SK-N-MC (cell line): ENCODE results near the gene DHX57.

ENCODE experiments used
- EZH2 ChIP-seq: fragments of 200-600 bp; sonication (generic); IDR thresholded peaks from one replicate; pipeline ENCODE4 v1.6.1; 2017; ENCODE audit warnings: antibody characterized with exemption
- FOXP2 ChIP-seq: optimal IDR thresholded peaks from 2 replicates; pipeline ENCODE3; 2011; ENCODE audit warnings: mild to moderate bottlenecking, moderate library complexity; ENCODE audit not compliant: insufficient read depth; ENCODE audit errors: extremely low read length, control extremely low read depth
- POLR2AphosphoS5 ChIP-seq: IDR thresholded peaks from 2 replicates; pipeline ENCODE4 v1.6.1; 2012; ENCODE audit warnings: mild to moderate bottlenecking, low read depth, low read length, borderline replicate concordance

GRCh38 chr2:38922389-38922788, 46.7 kb upstream of the DHX57 start:
- TF ChIP-seq EZH2 (no peak), POLR2AphosphoS5 (no peak), FOXP2 (no peak)
